ENCODE results near the gene TMEM217.

The TMEM217 gene

DNA sequence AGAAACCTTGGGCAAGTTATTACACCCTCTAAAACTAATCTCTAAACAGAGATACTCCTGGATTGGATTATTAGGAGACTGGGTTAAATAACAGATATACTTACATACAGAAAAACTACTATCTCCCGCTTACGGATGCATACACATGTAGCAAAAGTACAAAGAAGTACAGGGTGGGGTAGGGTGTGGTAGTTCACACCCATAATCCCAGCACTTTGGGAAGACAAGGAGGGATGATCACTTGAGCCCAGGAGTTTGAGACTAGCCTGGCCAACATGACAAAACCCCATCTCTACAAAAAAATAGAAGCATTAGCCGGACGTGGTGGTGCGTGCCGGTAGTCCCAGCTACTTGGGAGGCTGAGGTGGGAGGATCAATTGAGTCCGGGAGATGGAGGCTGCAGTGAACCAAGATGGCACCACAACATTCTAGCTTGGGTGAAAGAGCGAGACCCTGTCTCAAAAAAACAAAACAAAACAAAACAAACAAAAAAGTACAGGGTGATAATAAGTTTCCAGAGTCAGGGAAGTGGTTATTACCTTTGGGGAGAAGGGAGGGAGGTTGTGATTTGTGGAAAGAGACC is 79.9 kb downstream of the TMEM217 start:
- no peak for DNase-seq

DNA sequence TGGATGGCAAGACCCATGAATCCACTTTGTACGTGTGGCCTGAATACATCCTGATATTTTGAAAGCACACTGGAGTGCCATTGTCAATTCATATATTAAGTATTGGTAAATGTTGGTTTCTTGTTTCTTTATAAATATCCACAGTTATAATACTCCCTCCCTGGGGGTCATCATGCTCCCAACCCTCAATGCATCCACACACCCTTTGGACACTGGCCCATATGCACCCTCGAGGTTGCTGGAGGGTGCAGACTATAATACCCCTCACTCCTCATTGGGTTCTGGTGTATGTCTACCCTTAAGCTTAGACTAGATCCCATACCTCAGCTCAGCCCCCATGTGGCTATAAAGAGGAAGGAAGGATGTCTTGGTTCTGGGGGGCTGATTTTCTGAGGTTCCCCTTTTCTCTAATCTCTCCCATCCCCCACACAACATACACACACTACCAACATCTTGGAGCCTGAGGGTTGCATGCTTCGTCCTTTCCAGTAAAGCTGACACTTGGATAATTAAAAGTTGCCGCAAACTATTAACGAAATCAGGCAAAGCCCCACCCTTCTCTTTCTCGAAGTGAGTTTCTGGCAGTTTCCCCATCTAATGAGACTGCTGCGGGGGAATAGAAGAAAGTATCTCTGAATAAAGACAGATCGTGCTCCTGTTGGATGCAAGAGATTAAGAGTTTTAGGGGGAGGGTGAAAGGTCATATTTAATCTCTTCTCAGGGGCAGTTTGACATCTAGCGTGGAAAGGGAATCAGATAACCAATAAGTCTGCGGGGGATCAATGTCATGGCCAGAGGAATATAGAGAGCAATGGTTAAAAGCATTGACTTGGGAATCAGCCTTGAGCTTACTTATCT is 80.6 kb downstream of the TMEM217 start:
- DNase-seq = peak in 1 of 2 donors; percentile 96

DNA sequence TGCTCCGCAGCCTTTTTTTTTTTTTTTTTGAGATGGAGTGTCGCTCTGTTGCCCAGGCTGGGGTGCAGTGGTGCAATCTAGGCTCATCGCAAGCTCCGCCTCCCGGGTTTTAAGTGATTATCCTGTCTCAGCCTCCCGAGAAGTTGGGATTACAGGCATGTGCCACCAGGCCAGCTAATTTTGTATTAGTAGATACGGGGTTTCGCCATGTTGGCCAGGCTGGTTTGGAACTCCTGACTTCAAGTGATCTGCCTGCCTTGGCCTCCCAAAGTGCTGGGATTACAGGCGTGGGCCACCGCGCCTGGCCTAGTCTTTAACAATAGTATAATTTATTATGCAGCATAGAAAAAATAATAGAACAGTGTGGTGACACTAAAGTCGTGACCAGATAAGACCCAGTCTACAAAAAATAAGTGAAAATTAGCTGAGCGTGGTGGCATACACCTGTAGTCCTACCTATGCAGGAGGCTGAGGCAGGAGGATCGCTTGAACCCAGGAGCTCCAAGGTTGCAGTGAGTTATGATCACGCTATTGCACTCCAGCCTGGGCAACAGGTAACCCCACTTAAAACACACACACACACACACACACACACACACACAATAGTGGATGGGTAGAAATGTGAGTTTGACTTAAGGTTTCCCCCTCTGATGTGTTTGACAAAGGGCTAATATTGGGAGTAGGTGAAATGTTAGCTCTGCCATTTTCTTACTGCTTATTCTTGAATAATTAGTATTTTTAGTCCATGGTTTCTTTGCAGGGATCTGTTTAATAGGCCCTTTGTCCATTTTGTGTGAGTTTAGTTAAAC is 81.5 kb downstream of the TMEM217 start:
- DNase-seq = no peak

DNA sequence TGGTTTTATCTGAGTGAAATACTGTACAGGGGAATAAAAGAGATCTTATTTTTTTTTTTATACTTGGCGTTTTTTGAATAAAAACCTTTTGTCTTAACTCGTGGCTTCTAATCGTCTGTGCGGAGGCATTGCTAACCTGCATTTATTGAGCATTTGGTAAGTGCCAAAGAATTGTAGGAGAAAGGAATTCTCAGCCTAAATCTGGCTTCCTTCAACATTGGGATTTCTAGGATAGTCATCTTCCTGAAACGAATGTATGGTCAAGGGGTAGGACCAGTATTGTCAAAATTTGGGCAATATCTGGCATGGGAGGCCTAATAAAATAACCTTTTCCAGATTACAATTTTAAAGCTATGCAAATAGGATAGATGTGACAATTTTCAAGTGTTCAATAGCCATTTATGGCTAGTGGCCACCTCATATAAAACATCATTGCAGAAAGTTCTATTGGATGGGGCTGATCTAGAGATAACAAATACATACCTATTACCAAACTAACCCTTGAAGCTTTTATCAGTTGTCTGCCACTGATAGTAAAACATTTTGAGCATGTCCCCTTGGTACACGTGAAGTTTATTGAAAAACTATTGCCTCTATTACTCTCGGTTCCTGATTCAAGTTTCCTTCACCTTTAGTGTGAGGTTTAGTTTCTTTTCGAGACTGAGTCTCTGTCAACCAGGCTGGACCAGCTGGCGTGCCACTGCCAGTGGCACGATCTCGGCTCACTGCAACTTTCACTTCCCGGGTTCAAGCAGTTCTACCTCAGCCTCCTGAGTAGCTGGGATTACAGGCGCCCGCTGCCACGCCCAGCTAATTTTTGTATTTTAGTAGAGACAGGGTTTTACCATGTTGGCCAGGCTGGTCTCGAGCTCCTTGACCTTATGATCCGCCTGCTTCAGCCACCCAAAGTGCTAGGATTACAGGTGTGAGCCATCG is 82.3 kb downstream of the TMEM217 start:
- DNase-seq = no peak

- no peak for DNase-seq
Measured at GRCh38 chr6:37174515-37175331, 83.2 kb downstream of the TMEM217 start.

DNA sequence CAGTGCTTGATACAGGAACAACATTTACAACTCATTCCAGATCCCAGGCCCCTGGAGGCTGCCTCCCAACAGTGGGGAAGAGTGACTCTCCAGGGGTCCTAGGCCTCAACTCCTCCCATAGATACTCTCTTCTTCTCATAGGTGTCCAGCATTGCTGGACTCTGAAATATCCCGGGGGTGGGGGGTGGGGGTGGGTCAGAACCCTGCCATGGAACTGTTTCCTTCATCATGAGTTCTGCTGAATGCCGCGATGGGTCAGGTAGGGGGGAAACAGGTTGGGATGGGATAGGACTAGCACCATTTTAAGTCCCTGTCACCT is 83.8 kb downstream of the TMEM217 start:
- DNase-seq = no peak

DNA sequence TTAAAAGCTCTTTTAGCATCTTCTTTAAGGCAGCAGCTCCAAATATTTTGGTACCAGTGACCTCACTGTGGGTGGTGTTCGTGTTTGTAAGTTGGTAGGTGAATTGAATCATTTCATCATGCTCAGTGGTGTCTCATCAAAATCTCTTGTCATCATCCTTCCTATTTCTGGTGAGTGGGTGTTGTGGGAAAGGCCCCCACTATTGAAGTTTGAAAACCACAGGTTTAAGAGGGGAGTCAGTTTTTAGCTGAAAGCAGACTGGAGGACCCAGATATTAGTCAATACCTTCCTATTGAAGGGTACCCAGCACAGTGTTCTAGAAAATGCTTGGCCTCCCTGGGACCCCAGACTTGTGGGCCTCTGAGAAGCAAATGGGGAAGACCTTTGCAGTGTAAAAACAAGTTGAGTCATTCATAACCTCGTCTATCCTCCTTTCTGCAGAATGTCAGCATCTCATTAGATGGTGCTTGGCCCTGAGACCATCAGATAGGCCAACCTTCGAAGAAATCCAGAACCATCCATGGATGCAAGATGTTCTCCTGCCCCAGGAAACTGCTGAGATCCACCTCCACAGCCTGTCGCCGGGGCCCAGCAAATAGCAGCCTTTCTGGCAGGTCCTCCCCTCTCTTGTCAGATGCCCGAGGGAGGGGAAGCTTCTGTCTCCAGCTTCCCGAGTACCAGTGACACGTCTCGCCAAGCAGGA is 84.3 kb downstream of the TMEM217 start:
- DNase-seq = peak in 1 of 2 donors; percentile 46

- no peak for DNase-seq
Measured at GRCh38 chr6:37172912-37173492, 84.9 kb downstream of the TMEM217 start.

GRCh38 chr6:37171970-37172812 is 85.8 kb downstream of the TMEM217 start:
- peak; percentile 76 to 89 for DNase-seq

DNA sequence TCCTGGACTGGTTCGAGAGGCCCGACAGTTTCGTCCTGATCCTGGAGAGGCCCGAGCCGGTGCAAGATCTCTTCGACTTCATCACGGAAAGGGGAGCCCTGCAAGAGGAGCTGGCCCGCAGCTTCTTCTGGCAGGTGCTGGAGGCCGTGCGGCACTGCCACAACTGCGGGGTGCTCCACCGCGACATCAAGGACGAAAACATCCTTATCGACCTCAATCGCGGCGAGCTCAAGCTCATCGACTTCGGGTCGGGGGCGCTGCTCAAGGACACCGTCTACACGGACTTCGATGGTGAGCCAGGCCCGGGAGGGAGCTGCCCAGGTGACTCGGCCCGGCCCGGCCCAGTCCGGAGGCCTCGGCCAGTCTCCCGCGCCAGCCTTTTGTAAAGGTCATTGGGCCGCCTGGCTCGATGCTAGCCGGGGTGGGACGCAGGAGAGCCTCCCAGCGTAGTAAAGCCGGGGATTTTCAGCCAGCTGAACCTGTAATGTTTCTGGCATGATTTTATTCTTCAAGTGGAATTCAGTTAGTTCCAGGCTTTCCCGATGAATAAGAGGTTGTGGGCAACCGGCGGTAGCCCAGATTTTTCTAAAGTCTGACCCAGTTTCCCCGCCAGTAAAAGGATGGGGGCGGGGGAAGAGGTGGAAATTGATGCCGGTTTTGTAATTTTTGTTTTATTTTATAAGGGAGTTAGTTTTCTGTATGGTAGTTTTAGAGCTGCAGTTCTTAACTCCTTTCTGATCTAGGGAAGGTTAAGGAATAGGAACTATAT is 86.6 kb downstream of the TMEM217 start:
- DNase-seq = peak in 1 of 2 donors; percentile 52

DNA sequence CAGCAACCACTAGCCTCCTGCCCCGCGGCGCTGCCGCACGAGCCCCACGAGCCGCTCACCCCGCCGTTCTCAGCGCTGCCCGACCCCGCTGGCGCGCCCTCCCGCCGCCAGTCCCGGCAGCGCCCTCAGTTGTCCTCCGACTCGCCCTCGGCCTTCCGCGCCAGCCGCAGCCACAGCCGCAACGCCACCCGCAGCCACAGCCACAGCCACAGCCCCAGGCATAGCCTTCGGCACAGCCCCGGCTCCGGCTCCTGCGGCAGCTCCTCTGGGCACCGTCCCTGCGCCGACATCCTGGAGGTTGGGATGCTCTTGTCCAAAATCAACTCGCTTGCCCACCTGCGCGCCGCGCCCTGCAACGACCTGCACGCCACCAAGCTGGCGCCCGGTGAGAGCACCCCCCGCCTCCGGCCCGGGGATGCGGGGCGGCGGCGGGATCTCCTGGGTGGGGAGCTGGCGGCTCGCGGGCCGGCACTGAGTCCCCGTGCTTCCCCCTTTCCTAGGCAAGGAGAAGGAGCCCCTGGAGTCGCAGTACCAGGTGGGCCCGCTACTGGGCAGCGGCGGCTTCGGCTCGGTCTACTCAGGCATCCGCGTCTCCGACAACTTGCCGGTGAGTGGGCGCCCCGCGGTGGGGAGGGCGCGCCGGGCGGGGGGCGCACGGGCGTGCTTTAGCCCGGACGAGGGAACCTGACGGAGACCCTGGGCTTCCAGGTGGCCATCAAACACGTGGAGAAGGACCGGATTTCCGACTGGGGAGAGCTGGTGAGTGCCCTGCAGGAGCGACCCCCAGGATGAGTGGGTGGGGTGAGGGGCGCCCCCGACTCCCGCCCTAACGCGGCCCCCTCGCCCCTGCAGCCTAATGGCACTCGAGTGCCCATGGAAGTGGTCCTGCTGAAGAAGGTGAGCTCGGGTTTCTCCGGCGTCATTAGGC is 87.4 kb downstream of the TMEM217 start:
- peak in 1 of 2 donors; percentile 83 for DNase-seq

GRCh38 chr6:37169496-37170272 is 88.3 kb downstream of the TMEM217 start, which contains the start of gene PIM1:
Gene PIM1, plus strand, starts transcription at chr6:37170152. Its CDS starts 424 bp downstream, at chr6:37170576.
- peak; percentile 93 to 96 for DNase-seq

DNA sequence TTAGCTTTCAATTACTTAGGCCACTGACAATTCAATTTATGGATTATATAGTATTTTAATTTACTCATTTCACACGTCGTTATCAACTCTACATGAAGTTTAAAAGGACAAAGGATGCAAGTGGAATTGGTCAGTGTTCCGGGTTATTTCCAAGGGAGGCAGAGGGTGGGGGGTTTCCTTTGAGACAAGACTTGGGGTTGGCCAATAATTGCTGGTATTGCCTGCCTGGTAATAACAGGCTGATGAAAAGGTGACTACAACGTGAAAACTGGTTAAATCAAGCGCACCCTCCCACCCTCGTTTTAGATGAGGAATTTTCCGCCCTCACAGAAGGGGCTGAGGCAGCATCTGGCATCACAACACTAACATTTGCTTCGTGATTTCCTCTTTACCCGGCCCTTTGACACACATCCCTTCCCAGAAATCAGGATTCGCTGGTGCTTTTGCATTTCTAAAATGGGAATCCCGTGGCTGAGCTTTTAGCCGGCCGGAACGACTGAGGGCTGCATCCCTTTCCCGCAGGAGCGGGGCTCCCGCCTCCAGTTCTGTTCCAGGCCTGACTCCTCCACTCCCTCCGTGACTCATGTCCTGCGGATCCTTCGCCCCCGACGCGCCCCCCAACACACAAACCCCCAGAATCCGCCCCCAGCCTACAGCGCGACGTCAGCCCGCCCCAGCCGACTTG is 89.0 kb downstream of the TMEM217 start:
- no peak for DNase-seq

DNA sequence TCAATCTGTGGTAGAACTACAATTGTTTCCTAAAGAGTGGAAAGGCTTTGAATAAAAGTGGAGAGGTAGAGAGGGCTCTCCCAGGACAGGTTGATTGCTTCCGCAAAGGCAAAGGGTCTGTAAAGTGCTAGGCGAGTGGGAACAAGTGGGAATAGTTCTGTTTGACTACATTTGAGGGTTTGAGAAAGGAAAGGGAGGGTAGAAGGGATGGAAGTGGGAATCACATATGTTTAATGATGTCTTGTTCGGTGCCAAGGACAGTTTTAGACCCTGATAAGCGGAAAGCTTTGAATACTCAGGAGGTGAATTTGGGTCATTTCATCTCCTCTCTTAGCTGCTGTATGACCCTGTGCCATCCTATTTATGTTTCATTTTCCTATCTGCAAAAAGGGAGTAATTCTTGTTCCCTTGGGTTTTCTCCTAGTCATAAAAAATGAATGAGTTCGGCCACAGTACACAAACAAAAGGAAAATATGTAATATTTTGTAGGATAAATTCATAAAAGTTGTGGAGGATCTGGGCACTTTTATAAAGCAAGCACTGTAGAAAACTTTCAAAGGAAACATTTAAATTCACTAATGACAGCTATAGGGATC is 89.7 kb downstream of the TMEM217 start:
- no peak for DNase-seq

DNA sequence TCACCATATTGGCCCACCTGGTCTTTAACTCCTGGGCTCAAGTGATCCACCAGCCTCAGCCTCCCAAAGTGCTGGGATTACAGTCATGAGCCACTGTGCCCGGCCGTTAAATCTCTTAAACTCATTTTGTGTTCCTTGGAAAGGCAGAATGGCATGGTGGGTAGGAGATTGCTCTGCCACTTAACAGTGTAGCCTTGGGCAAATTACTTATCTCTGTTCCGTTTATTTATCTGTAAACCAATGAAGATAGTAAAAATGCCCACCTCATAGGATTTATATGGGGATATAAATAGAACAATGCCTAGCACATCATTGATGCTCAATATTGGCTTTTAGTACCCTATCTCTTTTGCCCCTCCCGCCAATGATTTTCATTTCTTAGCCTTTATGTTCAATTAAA is 95.2 kb downstream of the TMEM217 start:
- no peak for DNase-seq
